MM.1S (cell line): ENCODE data around the gene SCART1.

Experiments
- EZH2 ChIP-seq: fragments of 300-600 bp; sonication (generic); optimal IDR thresholded peaks from 2 replicates; pipeline ENCODE3; 2017; ENCODE audit warnings: low read depth, mild to moderate bottlenecking, antibody characterized with exemption, low read length, mixed read lengths
- EZH2phosphoT487 ChIP-seq: fragments of 300-600 bp; sonication (generic); IDR thresholded peaks from 2 replicates; pipeline ENCODE4 v1.6.1; 2018; ENCODE audit warnings: antibody characterized with exemption, low read length
- TF ChIP-seq, protein P1 (sequence below): fragments of 300-600 bp; sonication (generic); IDR thresholded peaks from 2 replicates; pipeline ENCODE4 v1.5.1; 2016; ENCODE audit warnings: antibody characterized with exemption, low read length, mixed read lengths

DNA sequence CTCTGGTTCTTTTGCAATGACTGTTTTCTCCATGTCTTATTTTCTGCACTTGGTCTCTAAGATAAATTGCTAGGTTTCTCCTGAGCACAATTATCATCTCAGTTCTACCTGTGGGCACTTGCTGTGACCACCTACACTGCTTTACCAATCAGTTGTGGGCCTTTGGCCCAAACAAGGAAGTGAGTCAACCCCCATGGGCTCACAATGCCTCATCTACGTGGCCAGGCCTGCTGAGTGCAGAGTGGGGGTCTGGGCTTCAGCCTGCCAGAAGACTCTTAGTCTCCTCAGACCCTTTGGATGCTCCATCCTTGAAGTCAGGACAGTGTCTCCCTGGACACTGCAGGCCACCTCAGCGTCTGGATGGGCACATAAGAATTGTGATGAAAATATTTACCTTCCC lies 20.3 kb downstream of the SCART1 start:
- TF ChIP-seq, protein P1, sequence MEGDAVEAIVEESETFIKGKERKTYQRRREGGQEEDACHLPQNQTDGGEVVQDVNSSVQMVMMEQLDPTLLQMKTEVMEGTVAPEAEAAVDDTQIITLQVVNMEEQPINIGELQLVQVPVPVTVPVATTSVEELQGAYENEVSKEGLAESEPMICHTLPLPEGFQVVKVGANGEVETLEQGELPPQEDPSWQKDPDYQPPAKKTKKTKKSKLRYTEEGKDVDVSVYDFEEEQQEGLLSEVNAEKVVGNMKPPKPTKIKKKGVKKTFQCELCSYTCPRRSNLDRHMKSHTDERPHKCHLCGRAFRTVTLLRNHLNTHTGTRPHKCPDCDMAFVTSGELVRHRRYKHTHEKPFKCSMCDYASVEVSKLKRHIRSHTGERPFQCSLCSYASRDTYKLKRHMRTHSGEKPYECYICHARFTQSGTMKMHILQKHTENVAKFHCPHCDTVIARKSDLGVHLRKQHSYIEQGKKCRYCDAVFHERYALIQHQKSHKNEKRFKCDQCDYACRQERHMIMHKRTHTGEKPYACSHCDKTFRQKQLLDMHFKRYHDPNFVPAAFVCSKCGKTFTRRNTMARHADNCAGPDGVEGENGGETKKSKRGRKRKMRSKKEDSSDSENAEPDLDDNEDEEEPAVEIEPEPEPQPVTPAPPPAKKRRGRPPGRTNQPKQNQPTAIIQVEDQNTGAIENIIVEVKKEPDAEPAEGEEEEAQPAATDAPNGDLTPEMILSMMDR, result no peak
- TF ChIP-seq EZH2 (no peak), EZH2phosphoT487 (no peak)
